Urinary bladder (tissue), 4 donors: Measurements from ENCODE around the gene JAK1. TPM values are rescaled to one million over a fixed set of nuclear protein-coding genes. Genes with fewer than 3 reads are reported as not detected.
A peak's percentile ranks its signal among the peaks of the same experiment; 100 is the strongest.

Experiments used
- DNase-seq: peaks from one replicate; pipeline ENCODE4 v3.0.0-alpha.2; 2015; ENCODE audit errors: extremely low spot score
- H3K27ac ChIP-seq: one replicate; pipeline ENCODE4 v1.5.1; 2013; ENCODE audit warnings: low read depth, mild to moderate bottlenecking, moderate library complexity
- H3K36me3 ChIP-seq: one replicate; pipeline ENCODE4 v1.6.1; 2013; ENCODE audit warnings: mild to moderate bottlenecking, moderate library complexity; ENCODE audit not compliant: insufficient read depth
- H3K4me1 ChIP-seq: one replicate; pipeline ENCODE4 v1.6.1; 2013; ENCODE audit warnings: mild to moderate bottlenecking, moderate library complexity; ENCODE audit not compliant: insufficient read depth
- H3K4me3 ChIP-seq: one replicate; pipeline ENCODE4 v1.5.1; 2013; ENCODE audit warnings: low read depth, low read length
- WGBS: extraction: QIAGEN DNeasy Blood & Tissue Kit; methylation state at CpG from one replicate; pipeline ENCODE4 v1.1.7; 2013; 5-methylcytosine and 5-hydroxymethylcytosine counted together
- polyA plus RNA-seq: library from polyadenylated mRNA; stranded (reverse); fragments of 200-250 nt; gene quantifications from one replicate; pipeline ENCODE4 v1.2.3, GENCODE V29; 2013
- total RNA-seq: library from RNA; depleted of rRNA; stranded (reverse); fragments of >200 nt; gene quantifications from one replicate; pipeline ENCODE4 v1.2.3, GENCODE V29; 2014
- donor health status: healthy with polysubstance abuse.
- donor health status: healthy.

JAK1 gene
- total and polyA plus RNA-seq, 2 donors = 86.8 to 137 TPM

DNA sequence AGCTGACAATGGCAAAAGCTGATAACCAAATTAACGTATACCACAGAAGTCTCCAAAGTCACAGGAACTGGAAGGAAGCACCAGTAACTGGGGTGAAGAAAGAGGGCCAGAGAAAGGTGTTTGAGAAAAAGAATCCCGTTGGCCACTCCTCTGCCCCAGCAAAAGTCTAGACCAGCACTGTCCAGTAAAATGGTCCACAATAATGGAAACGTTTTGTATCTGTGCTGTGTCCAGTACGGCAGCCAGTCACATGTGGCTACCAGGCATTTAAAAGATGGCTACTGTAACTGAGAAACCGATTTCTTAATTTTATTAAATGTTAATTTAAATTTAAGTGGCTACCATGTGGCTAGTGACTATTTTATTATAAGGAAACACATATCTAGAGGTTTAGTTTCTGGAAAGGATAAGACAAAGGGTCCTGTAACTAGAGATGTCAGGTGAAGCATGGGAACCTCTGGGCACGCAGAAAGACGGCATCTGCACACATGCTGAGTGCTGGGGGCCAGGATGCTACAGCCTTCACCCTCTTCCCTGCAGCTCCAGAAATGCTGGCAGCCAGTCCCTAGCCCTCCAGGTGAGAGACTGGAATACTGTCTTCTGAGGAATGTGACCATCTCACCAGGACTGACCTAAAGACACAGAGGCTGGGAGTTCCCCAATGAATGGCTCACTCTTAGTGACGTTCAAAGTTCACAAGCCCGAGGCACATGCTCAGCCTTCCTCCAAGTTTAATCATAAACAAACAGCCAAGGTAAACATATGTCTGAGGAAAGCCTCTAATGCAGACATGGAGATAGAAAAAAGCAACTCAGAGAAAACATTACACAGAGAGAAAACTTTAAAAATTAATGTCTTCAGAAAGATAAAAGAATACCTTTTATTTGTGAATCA, 50.7 kb downstream of the JAK1 start:
- no peaks in the 10 kb centered on the region for H3K36me3 ChIP-seq
- no peak overlapping the region for H3K27ac ChIP-seq
- no peak for DNase-seq
- WGBS = 77% methylated on average over 9 of the region's 9 CpGs
- H3K4me3 ChIP-seq = no peak overlapping the region
- H3K4me1 ChIP-seq = peaks cover 5% of the 10 kb centered on the region

DNA sequence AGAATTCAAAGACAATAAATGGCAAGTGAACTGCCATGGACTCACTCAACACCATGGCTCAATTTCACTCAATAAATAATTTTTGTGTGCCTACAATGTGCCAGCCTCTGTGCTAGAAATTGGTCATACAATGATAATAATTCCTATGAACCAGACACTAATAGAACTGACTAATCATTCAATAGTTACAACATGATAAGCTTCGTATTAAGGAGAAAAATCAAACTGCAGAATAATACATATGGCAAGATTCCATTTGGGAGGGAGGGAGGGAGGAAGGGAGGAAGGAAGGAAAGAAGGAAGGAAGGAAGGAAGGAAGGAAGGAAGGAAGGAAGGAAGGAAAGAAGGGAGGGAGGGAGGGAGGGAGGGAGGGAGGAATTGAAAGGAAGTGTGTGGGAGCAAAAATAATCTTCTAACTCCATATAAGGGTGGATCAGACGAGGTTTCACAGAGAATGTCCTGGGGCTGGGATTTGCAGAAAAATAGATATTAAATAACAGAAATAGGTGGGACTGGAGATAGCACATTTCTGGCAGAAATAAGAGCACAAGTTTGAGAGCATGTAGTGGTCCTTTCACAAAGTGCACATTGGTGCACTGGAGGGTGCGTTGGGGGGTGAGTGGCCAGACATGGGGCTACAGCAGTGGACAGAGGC, 52.9 kb downstream of the JAK1 start:
- WGBS = 76% methylated on average over 3 of the region's 3 CpGs
- no peak overlapping the region for H3K27ac ChIP-seq
- H3K4me1 ChIP-seq = peaks cover 5% of the 10 kb centered on the region
- no peak overlapping the region for H3K4me3 ChIP-seq
- no peaks in the 10 kb centered on the region for H3K36me3 ChIP-seq
- no peak for DNase-seq

DNA sequence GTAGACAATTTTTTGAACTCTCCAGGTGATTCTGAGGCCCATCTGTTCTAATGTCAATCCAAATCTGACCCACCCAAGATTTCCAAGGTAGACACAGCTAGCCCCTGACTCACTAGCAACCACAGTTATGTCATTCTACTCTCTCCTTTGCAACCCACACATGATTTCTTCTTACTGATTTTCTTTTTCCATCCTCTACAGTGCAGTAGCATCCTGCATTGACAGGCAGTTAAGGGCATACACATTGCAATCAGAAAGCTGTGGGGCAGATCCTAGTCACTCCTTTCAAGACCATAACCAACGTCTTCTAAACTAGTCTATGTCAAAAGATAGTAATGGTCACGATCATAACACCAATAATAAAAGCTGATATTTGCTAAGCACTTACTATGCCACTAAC, 54.2 kb downstream of the JAK1 start:
- H3K4me3 ChIP-seq = no peak overlapping the region
- DNase-seq = no peak
- H3K27ac ChIP-seq = no peak overlapping the region
- H3K4me1 ChIP-seq = peaks cover under 1% of the 10 kb centered on the region
- no peaks in the 10 kb centered on the region for H3K36me3 ChIP-seq
- WGBS = 86% methylated on average over 2 of the region's 2 CpGs

DNA sequence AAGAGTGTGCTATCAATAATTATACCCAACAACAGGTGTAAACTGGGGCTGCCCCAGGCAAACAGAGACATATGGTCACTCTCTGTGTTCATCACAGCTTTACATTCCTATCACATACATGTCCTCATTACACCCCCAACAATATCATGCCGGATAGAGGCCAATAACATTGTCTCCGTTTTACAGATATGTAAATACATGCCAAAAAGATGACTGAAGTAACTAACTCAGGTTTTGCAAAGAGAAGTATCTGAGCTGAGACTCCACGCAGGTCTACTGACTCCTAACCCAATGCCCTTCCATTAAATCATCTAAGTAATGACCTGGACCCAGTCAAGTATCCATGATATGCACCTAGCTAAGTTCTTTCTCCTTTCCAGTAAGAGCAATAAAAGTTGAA, 55.0 kb downstream of the JAK1 start:
- H3K36me3 ChIP-seq = no peaks in the 10 kb centered on the region
- WGBS = 66% methylated on average over 3 of the region's 3 CpGs
- DNase-seq = no peak
- H3K27ac ChIP-seq = no peak overlapping the region
- H3K4me3 ChIP-seq = no peak overlapping the region
- no peaks in the 10 kb centered on the region for H3K4me1 ChIP-seq

DNA sequence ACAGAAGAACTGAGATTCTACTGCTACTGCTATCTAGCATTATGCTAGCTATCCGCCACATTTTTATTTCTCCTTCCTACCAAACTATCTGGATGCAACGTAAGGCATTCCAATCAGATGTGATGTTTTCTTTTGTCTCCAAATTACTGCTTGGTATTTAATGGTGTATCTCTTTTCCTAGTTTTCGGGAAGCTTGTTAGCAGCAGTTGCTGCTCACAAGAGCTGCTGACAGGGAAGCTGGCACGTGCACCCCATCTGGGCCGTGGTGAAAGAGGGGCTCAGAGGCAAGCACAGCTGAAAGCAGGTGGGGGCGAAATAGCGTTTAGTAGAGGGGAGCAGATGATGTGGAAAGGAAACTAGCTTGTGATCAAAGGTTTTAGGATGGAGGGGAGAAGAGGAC, 57.3 kb downstream of the JAK1 start:
- no peak for DNase-seq
- Histone ChIP-seq H3K27ac (no peak overlapping the region), H3K4me1 (no peaks in the 10 kb centered on the region), H3K4me3 (no peak overlapping the region), H3K36me3 (no peaks in the 10 kb centered on the region)
- WGBS = 56% methylated on average over 7 of the region's 7 CpGs

DNA sequence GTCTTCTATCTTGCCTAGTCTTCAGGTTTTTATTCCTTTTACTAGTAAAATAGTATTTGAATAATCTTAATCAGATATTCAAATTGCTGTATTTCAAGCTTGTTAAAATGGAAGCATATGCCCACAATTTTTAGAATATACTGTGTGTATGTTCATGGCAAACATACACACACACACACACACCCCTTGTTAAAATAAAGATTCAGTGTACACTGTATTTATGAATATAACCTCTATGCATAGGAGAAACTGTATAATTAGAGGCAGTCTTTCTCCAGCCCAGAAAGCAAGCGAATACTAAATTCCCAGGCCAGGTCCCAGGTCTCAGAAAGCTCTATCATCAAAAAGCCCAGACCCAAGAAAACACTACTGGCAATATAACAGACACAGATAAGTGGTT, 57.8 kb downstream of the JAK1 start:
- no peak for DNase-seq
- 95% methylated on average over 1 of the region's 1 CpG for WGBS
- no peak overlapping the region for H3K4me3 ChIP-seq
- no peak overlapping the region for H3K27ac ChIP-seq
- no peaks in the 10 kb centered on the region for H3K4me1 ChIP-seq
- no peaks in the 10 kb centered on the region for H3K36me3 ChIP-seq

DNA sequence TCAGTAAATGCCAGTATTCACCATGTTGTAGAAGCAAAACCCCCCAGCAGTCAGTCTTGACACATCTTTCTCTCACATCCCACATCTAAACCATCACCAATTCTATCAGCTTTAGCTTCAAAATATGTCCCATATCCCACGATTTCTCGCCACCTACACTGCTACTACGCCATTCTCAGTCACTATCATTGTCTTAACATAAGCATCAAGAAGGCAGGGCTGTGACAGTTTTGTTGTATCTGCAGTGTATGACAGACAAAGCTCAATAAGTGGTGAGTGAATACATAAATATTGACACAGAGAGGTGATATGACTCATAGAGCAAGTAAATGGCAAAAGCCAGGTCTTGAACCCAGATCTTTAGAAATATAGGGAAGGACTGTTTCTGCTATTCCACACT, 59.9 kb downstream of the JAK1 start:
- no peaks in the 10 kb centered on the region for H3K36me3 ChIP-seq
- 94% methylated on average over 3 of the region's 3 CpGs for WGBS
- no peak overlapping the region for H3K27ac ChIP-seq
- no peak for DNase-seq
- H3K4me3 ChIP-seq = no peak overlapping the region
- no peaks in the 10 kb centered on the region for H3K4me1 ChIP-seq

DNA sequence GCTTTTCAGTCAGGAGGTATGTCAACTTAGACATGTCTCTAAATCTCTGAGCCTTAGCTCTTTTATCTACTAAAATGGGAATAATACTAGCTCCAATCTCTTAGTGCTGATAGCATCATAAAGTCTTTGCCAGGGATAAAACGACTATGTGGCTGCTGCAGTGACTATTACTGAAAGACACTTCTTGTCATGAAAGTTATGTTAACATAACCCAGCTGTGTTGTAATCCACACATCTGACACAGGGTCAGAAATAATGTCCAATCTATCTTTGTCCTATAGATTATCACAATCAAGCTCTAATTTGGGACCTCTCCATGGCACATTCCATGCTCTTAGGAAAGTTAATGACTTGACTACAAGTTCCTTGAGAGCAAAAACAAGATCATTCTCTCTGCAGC, 62.8 kb downstream of the JAK1 start:
- 27% methylated on average over 1 of the region's 1 CpG for WGBS
- no peaks in the 10 kb centered on the region for H3K36me3 ChIP-seq
- H3K4me1 ChIP-seq = peaks cover 1% of the 10 kb centered on the region
- no peak overlapping the region for H3K27ac ChIP-seq
- no peak overlapping the region for H3K4me3 ChIP-seq
- DNase-seq = no peak

DNA sequence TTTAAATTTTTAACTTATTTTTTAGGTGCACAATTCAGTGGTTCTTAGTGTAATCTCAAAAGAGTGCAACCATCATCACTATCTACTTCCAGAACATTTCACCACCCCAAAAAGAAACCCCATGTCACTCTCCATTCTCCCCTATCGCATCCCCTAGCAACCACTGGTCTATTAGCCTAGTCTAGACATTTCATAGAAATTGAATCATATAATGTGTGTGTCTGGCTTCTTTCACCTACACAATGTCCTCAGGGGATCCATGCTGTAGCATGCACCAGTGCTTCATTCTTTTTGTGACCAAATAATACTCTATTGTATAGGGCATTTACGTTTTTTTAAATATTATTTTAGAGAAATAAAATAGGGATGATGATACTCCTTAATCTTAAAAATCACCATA, 64.7 kb downstream of the JAK1 start:
- H3K36me3 ChIP-seq = no peaks in the 10 kb centered on the region
- H3K27ac ChIP-seq = no peak overlapping the region
- peaks cover 3% of the 10 kb centered on the region for H3K4me1 ChIP-seq
- no peak for DNase-seq
- H3K4me3 ChIP-seq = no peak overlapping the region
- WGBS = 97% methylated on average over 2 of the region's 2 CpGs

DNA sequence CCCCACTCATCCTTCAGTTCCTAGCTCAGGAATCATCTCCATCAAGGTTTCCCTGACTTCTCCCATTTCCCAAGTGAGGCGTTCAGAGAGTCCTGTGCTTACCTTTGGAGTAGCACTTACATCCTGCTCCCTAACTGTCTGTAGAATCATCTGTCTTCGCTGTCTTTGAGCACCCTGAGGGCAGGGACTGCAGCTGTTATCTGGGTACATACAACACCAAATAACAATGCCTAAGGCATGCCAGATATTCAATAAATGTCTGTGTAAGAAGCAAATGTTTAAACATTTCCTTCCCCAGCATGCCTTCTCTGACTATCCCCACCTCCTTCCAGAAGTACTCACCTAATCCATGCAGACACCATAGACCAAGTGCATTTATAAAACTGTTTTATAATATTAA, 65.4 kb downstream of the JAK1 start:
- DNase-seq = no peak
- WGBS = 94% methylated on average over 2 of the region's 2 CpGs
- no peak overlapping the region for H3K4me3 ChIP-seq
- no peak overlapping the region for H3K27ac ChIP-seq
- H3K4me1 ChIP-seq = peaks cover 3% of the 10 kb centered on the region
- H3K36me3 ChIP-seq = no peaks in the 10 kb centered on the region

DNA sequence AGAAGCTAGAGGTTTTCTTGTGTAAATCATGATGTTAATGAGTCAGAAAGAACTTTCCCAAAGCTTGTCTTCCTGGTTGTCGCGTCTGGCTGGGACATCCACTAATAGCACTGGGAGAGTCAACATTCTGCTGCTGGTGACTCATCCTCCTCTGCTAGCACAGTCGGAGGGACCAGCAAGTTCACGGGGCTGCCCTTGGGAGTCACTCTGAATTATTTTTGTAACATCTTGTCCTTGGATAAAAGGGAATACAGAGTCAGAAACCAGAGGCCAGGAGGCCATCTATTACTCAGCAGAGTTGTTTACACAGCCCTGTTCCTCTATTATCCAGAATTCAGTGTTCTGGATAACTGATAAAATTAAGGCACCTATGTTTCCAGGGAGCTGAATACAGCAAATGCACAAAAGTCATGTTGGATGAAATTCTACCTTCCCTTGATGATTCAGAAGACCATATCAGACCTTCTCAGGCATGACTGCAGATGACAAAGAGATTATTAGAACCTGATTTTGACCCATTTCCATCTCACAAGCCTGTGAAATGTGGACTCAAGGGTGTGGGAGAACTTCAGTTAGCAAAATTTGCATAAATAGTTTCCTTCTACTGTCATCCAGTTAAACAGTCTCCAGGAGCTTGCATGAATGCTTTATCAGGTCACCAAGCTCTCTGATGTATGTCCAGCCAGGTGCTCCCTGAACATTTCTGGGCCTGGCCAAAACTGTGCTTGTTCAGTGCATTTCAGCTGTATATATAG, 68.1 kb downstream of the JAK1 start:
- Histone ChIP-seq H3K27ac (peak overlapping the region; percentile 62), H3K36me3 (no peaks in the 10 kb centered on the region), H3K4me3 (no peak overlapping the region), H3K4me1 (peaks cover 3% of the 10 kb centered on the region)
- WGBS = 2% methylated on average over 4 of the region's 4 CpGs
- DNase-seq = peak; percentile 33

DNA sequence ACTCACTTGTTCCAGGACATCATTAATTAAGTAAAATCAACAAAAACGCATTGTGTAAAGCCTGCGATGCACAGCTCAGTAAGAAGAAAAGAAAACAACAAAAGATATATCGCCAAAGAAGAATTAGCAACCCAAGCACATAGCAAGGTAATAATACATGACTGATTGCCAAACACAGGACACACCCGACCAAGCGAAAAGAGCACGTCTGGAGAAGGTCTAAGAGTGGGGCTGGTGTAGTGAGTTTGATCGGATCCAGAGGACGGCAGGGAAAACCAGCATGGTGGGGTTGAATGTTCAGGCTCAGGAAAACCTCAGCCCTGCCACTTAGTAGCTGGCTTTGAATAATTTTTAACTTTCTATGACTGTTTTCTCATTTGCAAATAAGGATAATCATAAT, 69.8 kb downstream of the JAK1 start:
- no peaks in the 10 kb centered on the region for H3K36me3 ChIP-seq
- no peak overlapping the region for H3K27ac ChIP-seq
- H3K4me3 ChIP-seq = no peak overlapping the region
- peaks cover 3% of the 10 kb centered on the region for H3K4me1 ChIP-seq
- DNase-seq = no peak
- WGBS = 85% methylated on average over 8 of the region's 8 CpGs

DNA sequence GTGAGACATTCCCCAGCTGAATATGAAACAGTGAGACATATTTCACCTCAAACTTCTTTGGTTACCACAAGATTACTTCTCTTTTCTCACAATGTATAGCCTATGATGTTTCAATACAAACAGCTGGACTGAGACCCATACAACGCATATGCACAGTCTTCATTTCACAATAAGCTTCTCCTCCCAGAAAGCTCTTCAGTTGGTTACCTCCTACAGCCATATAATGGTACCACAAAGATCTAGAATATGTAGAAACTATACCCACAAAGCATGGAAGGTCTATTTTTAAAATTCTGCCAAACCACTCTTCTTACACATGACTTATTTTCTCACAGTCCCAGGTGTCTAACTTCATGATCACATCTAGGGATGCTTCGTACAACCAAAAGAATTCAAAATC, 70.8 kb downstream of the JAK1 start:
- H3K4me1 ChIP-seq = peaks cover 3% of the 10 kb centered on the region
- DNase-seq = no peak
- no peak overlapping the region for H3K4me3 ChIP-seq
- 89% methylated on average over 2 of the region's 2 CpGs for whole genome bisulfite sequencing
- no peak overlapping the region for H3K27ac ChIP-seq
- H3K36me3 ChIP-seq = no peaks in the 10 kb centered on the region
